Left renal cortex interstitium (tissue), 4 donors: ENCODE data around the gene BCL2. TPM values are rescaled to one million over a fixed set of nuclear protein-coding genes. Genes with fewer than 3 reads are reported as not detected.

Experiments used
- DNase-seq, 4 donors: peaks; one replicate each; pipeline ENCODE4 v3.0.0-alpha.2; 2013; ENCODE audit warnings: low read depth in 4 of 4, low spot score in 2 of 4, missing footprints in 1 of 4
- polyA plus RNA-seq, 4 donors: library from polyadenylated mRNA; unstranded; fragments of 120-200 nt; gene quantifications; one replicate each; pipeline ENCODE4 v1.2.1, GENCODE V29; 2013; ENCODE audit not compliant: insufficient read length in 4 of 4

The BCL2 gene
- polyA plus RNA-seq, 4 donors: 22.1 to 27.1 (median 23.5) TPM

DNA sequence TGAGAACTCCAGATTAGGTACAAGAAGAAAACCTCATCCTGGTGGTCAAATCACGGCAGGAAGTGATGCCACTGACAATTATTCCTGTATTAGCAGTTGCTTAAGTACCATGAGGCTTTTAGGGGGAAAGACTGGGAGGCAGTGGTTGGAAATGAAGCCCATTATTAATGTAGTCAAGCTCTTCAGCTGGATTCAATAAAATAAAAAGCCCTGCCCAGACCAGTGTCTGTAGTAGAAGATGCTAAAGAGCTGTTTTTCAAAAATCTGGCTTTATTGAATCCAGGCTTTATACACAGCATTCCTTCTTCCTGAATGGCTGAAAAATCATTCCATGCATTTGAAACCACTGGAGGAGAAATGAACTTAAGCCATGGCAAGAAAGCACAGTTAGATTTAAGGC is 155.2 kb downstream of the BCL2 start:
- no peak for DNase-seq

DNA sequence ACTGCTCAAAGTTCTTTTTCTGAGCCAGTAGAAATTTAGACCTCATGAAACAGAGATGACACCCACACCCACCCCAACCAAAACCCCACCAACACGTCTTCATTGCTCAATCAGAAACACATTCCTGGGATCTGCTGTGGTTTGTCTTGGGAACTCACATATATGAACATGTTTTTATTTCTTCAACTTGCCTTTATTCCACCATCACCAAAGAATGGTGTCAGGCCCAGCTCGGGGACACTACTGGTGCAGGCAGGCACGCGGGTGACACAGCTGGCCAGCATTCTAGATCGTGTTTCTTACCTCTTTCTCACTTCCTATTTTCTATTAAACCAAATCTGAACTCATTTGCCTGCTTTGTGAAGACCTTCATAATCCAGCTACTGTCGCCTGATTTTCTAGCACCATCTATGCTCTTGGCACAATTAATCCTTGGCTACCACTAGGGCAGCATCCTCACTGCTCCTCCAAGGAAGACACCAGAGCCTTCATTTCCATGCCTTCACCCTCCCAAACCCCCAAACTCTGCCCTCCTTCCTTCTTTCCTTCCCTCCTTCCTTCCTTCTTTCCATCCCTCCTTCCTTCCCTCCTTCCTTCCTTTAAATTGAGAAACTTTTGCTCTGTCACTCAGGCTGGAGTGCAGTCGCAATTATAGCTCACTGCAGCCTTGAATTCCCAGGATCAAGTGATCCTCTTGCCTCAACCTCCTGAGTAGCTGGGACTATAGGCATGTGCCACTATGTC is 157.1 kb downstream of the BCL2 start:
- DNase-seq: no peak

DNA sequence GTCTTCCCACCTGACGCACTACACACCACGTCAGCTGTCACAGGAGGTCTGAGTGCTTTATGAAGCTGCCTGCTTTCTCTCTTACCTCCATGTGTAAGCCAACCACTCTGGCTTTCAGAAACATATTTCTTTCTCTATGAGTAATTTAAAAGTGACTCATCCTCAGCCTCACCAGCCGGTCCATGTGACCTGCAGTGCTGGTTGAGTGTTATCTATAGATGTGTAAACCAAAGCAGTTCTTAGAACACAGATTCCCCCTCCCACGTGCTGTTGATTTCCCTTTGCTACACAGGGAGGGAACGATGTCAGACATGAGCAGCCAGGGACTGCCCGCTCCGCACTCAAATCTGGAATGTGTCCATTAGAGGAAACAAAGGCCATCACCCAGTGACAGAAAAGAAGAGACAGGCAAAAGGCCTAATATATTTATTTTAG is 157.8 kb downstream of the BCL2 start:
- no peak for DNase-seq

DNA sequence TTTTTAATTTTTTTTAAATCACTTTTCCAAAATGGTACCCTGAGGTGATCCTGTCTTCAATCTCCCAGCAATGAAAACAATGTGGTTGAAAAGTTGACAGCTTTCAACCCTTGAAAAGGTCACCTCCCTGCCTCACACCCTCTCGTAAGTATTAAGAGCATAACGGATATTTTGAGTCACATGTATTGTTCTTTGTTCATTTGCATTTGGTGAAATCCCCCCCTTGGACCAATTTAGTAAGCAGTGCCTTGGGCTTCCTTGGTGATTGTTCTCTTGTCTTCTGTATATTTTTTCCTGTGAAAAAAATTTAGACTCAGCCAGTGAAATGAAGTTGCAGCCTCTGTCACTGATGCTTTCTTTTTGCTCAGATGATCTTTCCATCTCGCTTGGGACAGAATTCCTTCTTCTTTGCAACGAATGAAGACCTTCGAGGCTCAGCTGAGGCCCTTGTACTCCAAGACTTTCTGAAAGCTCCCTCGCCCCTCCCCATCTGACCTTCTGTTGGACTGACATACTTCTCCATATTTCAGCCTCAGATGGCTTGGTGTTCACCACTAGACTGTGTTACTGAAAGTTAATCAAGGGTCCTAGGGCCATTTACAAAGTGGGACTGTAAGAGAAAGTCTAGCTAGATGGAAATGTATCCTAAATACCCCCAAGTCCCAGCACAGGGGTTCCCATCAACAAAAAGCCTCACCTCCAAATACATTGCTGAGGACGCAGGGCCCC is 158.4 kb downstream of the BCL2 start:
- DNase-seq: no peak

DNA sequence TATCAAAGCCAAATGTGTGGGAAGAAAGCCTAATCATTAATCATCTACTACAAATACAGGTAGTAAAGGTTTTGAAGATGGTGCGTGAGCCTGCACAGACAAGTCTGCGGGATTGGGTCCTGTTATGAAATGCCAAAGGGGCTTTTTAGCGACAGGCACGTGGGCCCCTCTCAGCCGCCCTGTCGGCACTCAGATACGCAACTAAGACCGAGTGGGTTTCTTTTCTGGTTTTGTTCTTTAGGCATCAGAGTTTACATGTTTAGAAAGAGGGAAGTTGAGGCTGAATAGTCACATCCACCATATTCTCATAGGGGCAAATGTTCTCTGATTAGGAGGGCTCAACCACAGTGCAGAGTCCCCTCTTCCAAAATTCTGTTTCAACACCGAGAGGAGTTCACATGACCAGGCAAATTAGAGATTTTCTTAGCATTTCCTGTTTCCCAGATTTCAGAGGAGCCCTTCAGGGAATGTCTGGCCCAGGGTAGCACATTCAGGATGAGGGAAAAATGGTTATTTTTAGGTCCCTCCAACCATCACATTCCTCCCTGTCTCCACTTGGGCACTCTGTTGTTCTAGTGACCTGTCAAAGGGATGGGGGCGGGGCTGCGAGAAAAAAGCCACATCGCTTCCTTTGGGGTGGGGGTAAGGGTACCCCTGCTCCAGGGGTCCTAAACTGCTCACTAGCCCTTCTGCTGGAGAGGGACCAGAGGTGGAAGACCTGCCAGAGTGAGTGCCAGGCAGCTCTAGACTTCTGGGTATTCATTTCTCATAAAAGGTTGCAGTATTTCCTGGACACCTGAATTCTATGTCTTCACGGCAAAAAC is 159.2 kb downstream of the BCL2 start:
- no peak for DNase-seq

DNA sequence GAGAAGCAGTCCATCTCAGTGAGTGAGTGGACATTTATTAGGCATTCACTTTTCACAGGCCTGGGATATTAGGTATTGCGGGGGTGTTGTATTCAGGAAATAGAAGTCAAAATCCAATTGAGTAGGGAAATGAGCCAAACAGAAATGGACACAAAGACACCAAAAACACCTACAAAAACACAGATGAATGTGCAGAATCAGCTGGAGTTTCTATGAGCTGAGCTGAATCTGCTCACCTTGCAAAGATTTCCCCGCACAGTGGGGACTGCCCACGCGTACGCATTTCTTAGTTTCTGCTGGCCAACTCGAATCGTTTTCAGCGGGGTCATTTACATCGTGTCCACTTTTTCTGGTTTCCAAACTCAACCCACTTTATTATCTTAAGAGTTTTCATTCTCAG is 160.0 kb downstream of the BCL2 start:
- DNase-seq: no peak

DNA sequence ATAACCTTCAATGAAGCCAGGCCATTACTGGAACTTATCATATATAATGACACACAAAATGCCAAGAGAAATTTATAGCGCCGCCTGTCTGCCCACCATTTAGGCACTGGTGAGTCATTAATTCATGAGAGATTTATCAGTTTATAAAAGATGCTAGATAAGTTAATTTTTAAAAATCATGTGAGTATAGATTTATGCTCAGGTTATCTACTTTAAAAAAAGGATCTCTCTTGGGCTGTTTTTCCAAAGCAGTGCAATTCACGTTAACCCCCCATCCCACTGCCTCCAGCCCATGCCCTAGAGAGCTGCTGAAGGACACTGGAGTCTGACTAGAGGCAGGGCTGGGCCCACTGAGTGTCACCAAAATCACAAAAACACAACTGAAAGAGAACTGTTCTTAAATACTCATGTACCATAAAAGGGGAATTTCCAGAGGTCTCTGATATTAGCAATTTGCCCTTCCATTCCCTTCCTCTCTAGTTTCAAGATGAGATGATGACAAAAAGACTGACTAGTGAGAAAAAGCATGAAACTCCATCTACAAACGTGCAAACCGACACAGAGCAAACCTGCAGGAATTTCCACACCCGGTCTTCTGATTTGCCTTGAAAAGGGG is 160.8 kb downstream of the BCL2 start:
- no peak for DNase-seq

DNA sequence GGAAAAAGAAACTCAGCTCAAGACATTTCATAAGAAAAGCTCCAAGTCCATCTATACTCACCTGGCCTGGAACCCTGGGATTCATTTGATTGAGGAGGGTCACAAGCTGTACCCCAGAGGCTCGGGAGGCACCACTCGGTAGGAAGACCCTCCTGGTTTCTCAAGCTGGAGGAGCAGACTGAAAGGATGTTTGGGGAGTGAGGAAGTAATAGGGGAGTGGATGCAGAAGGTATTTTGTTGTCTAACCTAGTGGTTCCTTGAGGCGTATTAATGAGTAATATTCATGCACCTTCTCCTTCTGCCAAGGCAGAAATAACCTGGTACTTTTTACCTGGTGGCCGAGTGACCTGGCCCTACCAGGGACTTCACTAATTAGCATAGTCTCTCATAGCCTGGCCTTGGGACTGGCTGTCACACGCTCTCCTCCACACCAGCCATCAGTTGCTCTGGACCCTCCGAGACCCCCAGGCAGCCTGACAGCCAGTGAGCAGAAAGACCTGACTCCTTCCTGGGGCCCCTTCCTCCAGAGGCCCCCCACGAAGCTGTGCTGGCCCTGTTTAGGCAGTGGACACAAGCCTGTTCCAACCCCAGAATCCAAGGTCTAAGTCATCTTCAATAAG is 161.4 kb downstream of the BCL2 start:
- no peak for DNase-seq

DNA sequence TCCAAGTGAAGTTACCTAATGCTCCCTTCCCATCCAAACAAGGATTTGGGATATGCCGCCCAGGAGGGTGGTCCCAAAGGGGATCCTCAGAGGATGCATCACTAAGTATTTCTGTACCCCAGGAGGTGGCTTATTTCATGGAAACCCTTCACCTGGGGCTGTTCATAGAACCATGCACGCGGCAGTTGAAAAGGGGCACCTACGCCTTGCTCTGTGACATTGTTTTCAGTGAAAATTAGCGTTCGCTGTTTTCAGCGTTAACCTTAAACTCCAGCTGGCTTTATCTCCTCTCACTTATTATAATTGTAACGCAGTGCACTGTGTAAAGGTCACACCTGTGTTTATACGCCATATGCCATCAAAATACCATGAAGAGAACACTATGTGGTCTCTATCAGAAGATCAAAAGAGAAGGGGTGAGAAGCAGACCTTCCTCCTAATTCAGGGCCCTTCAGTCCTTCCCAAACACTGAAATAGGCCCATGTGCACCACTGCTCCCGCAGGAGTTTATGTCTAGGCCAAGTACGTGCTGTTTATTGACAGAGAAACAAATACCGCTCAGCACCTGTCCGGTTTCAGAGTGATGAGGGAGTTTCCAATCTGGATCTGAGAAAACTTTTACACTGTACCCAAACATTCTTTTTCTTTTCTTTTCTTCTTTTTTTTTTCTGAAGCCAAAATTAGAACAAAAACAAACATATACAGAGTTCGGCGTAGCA is 162.1 kb downstream of the BCL2 start:
- no peak for DNase-seq

DNA sequence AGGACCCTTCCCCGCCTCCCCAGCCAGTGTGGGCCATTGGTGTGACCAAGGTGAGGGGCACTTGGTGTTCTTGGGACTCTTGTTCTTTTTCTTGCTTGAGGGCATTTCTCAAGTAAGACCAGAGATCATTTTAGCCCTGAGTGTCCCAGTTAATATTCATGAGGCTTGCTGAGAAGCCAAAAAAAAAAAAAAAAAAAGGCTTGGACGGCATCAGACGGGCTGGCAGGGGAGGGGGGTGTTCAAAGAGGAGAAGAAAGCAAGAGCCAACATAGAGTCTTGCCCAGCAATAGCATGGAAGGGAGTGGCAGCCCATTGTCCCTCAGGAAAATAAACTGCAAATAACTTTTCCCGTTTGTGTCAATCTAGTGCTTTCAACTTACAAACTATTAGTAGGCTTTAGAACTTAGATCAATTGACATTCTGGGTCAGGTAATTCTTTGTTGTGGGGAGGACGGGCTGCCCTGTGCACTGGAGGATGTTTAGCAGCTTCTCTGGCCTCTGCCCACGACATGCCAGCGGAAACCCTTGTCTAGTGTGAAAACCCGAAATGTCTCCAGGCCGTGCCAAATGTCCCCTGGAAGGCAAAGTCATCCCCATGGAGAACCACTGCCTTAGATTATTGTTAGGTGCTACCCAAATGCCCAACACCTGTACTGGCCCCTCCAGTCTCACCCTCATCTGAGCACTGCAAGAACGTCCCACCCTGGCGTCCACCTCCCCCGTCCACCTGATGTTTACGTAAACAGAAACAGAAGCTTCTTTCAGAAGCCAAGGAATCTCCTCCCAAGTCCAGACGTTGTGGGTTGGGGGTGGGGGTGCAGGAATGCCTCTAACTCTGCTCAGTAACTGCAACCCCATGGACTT is 163.4 kb downstream of the BCL2 start:
- DNase-seq: no peak

DNA sequence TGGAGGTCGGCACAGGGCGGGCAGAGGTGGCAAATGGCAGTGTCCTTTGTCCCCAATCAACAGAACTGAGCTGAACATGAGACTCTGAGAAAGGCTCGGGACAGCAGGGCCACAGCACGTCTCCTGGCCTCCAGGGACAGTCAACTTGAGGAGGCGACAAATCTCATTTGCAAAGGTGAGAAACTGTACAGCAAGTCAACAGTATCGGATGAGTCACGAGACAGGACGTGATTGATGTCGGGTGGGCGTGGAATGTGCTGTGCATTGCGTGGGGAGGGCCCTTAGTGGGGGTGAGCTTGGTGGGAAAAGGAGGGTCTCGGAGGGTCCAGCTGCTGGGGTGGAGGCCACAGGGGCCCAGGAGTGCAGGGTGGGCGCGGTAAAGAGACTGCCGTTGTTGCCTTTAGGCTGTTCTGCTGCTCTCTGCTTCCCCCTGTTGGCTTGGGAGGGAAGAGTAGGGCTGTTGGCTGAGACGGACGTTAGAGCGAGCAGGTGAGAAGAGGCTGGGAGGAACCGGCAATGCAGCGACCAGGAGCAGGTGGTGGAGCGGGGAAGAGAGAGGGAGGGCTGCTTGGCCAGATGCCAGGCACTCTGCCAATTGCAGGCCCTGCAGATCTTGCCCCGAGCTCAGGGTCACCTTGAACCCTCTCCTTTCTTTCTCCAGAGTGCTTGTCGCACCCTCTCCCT is 164.3 kb downstream of the BCL2 start:
- peak in 1 of 4 donors; percentile 70 for DNase-seq

DNA sequence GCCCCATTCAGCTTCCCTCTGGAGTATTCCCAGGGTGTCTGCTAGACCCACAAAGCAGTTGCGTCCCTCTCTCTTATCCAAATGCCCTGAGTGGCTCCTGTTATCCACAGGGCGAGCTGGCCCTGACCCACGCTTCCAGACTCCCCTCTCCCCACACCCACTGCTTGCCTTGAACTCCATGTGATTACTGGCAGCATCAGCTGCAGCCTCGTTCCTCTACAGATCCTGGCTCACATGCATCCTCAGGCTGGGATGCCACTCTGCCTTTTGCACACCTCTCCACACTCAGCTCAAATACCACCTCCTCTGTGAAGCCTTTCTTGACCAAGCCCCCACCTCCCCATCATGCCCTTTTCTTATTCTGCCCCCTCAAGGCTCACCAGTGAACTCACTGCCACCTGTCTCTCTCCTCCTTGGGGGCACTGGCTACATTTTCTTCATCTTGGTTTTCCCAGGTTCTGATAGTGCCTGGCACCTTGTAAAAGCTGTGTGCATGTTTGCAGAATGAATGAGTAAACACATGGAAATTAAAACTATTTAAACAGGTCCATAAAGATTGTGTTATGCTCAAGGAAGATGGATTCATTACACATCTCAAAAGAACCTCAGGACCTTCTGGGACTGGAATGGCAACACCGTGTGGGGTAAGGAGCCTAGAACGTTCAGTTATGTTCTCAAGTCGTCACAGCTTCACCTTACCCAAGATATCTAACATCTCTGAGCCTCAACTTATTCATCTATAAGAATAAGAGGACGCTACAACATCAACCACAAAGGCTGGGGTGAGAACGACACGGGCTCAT is 165.0 kb downstream of the BCL2 start:
- no peak for DNase-seq

DNA sequence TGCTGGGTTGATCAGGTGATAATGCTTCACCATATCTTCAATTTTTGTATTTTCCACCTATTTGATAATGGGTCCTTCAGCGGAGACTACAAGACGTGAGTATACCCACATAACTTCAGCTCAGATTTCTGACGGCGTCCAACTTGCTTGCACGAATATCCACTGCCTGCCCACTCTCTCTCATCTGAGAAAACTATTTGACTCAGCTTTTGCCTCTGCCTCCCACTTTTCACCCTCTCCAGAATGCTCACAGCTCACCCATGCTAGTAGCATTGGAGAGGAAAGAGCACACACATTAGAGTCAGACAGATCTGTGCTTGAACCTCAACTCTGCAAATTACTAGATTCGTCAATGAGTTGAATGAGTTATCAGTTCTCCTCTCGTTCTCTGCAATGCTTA is 166.8 kb downstream of the BCL2 start:
- DNase-seq: no peak

DNA sequence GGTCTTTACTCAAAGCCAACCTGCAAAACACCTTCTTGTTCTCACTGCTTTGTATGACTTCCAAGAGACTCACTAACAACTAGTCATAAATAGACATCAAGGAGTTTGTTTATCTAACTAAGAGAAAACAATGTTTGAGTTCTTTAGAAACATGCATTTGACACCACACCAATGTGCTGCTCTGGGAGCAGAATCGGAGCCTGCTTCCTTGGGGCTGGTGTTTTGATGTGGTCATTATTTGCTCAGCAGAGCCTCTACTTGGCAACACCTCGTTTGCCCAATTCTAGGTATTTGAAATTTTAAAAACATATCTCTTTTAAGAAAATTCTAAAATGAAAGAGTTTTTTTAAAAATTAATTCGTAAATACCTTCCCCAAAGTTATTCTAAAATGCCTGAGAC is 167.5 kb downstream of the BCL2 start:
- no peak for DNase-seq

DNA sequence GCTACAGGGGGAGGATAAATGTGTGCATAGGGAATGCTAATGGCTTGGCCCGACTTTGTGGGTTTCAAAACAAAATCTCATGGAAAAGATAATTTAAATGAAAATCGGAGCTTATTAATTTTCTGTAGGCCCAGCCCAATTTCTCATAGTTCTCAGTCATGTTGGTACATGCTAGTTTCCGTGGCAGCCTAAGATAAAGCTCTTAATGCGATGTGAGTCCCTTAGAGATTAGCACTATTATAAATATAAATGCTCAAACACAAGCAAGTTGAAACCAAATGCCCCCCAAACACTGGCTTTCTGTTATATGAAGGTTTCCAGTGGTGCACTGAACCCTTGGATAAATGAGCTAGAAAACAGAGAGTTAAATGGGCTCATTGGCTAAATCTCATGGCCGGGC is 168.0 kb downstream of the BCL2 start:
- DNase-seq: no peak

DNA sequence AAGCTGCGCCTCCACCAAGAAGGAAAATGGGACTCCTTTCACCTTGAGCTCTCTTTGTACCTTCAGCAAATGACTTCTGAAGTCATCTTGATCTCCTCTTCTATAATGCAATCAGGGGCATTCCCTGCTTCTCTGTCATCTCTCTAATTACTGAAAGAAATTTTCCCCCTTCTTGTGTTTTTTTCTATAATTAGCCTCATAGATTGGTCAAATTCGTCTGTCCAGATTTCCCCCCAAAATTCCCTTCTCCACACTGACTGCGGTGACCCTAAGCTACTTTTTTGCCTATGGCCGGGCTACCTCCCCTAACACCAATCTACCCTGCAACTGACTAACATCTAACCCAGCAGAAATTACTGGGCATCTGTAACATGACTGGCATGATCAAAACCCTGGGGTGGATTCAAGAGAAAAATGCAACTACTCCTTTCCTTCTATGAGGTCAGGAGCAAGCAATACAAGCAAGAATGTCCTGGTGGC is 168.6 kb downstream of the BCL2 start:
- DNase-seq: no peak

DNA sequence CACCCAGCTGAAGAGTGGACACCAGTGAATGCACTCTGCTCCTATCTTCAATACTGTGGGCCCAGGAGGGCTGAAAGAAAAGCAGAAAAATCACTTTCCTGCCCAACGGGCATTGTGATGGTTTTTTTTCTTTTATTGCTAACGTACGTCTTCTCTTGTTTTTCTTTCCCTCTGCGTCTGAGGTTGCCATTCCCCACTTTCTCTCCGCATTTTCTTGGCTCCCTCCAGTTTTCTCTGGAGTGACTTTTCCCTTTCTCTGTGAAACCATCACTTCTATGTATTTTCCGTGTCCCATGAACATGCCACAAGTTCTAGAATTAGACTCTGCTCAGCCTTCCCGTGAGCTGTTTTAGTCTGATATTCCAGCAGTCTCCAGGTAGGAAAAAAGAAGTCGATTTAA is 169.2 kb downstream of the BCL2 start:
- no peak for DNase-seq

DNA sequence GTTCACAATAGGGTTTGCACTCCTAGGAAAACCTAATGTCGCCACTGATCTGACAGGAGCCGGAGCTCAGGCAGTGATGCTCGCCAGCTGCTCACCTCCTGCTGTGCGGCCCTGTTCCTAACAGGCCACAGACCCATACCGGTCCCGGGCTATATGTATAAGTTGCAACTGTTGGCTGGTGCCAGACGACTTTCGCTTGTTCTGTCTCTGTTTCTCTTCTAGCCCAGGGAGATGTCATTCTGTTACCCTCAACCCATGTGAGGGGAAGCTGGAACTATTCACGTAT is 170.3 kb downstream of the BCL2 start:
- DNase-seq: no peak
